Measurements from ENCODE around the gene TEDC2.
"Not testable (repeated sequence)": the region's sequence is repeated elsewhere in the genome, so short reads cannot be mapped to it uniquely, and the experiment has no call there.

Gene TEDC2

GRCh38 chr16:2439598-2439997, 20.3 kb upstream of the TEDC2 start:
- no peak for DNase-seq

DNA sequence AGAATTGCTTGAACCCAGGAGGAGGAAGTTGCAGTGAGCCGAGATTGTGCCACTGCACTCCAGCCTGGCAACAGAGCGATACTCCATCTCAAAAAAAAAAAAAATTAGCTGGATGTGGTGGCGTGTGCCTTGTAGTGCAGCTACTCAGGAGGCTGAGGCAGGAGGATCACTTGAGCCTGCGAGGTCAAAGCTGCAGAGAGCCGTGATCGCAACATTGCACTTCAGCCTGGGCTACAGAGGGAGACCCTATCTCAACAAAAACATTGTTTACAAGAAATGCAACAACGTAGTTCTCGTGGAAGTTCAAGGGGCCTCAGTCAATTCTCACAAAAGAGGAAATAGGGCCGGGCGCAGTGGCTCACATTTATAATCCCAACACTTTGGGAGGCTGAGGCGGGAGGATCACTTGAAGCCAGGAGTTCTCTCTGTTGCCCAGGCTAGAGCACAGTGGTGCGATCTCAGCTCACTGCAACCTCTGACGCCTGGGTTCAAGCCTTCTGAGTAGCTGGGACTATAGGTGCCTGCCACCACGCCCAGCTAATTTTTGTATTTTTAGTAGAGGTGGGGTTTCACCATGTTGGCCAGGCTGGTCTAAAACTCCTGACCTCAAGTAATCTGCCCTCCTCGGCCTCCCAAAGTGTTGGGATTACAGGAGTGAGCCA, 18.6 kb upstream of the TEDC2 start:
- not testable (repeated sequence) for DNase-seq

DNA sequence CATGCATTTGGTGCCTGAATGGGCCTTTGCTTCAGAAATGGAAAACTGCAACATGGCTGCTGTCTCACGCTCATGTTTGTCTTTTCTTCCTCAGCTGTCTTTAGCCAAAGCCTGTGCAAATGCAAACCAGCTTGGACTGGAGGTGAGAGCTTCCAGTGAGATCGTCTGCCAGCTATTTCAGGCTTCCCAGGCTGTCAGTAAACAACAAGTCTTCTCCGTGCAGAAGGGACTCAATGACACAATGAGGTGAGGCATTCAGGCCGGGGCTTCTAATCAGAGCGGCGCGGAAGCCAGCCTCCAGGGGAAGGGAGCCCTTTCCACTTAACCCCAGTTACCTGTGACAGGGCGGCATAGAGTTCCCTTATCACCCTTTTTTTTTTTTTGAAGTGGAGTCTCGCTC, 16.4 kb upstream of the TEDC2 start:
- no peak for DNase-seq

DNA sequence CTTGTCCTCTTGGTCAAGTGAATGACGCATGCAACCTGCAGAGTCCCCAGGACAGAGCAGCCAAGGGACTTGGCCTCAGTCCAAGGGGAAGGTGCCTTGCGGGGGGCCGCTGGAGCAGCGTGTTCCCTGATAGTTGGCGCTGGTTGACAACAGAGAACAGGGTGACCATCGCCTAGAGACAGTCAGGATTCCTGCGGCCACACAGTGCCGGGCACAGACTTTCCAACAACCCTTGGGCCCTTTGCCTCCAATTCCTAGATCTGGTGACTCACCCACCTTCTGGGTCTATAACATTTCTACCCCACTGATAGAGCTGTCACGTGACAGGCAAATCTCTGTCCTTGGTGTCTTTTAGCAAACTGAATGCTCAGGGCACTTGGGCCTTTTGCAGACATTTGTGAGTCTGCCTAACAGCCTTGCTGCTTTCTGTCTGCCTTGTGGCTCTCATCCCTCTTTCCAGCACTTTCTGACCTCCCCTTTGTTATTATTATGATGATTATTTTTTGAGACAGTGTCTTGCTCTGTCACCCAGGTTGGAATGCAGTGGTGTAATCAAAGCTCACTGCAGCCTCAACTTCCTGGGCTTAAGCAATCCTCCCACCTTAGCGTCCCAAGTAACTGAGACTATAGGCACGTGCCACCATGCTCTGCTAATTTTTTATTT, 11.9 kb upstream of the TEDC2 start:
- no peak for DNase-seq

DNA sequence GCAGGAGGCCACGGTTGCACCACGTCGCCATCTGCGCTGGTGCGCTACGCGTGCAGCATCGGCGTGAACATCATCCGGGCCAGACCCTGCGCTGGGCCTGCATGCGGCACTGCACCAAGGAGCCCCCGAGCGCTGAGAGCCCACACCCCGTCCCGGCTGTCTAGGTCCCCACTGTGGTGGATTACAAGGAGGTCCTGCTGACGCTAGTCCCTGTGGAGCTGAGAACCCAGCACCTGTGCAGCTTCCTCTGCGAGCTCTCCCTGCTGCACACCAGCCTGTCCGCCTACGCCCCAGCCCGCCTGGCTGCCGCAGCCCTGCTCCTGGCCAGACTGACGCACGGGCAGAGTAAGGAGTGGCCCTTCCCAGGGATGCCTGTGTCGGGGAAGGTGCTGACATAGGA, 10.8 kb upstream of the TEDC2 start:
- no peak for DNase-seq

- no peak for DNase-seq
These were observed 9.4 kb upstream of the TEDC2 start for GRCh38 chr16:2450535-2450934.

DNA sequence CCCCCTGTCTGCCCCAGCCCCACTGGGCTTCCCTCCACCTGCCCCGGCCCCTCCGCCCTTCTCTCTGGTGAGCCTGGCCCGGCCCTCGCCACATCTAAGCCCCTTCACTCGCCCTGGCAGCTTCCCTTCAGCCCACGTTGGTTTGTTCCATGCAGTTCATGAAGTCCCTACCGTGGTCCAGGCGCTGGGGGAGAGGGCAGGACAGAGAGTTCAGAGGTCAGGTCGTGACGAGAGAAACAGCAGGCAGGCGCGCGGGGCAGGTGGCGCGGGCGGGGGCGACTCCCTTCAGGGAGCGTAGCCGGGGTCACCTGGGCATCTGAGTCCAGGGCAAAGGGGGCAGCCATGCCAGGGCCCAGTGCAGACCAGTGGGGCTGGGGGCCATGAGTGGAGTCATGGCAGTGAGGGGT, 8.9 kb upstream of the TEDC2 start:
- no peak for DNase-seq

- DNase-seq: no peak
These were observed 8.0 kb upstream of the TEDC2 start for GRCh38 chr16:2451851-2452320.

DNA sequence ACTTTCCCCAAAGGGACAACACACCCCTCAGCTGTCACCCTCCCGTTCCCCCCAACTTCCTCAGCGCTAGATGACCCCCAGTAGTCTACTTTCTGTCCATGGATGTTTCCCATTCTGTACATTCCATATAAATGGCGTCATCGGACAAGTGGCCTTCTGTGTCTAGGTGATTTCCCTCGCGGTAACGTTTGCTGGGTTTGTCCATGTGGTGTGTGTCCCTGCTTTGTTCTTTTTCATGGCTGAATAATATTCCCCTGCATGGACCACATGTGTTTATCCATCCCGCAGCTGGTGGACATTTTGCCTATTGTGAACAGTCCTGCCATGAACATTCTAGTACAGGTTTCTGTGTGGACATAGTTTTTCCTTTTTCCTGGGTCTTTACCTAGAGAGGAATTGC, 7.3 kb upstream of the TEDC2 start:
- no peak for DNase-seq

DNA sequence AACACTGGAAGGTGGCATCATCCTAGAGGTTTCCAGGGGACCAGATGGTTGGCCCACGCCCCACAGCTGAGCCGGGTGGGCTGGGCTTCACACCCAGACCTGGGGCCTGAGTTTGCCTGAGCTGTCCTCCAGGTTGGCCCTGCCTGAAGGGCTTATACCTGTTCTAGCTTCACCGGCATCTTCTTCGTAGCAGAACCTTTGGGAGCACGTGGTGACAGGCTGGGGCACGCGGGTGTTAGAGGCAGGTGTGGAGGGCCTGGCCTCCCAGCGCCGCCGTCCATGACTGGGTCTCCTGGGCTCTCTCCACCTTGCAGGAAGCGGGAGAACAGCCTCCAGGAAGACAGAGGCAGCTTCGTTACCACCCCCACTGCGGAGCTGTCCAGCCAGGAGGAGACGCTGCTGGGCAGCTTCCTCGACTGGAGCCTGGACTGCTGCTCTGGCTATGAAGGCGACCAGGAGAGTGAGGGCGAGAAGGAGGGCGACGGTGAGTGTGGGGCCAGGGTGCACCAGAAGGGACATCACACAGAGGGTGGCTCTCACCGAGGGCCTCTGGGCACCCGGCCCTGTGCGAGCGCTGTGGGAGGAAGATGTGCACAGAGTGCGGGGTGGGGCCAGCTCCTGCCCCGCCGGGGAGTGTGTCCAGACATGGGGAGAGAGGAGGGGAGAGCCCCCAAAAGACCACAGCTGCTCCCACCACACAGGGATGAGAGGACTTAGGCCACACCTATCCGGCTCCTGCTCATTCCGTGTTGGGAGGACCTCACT, 4.6 kb upstream of the TEDC2 start:
- no peak for DNase-seq

GRCh38 chr16:2456551-2457153, 3.3 kb upstream of the TEDC2 start:
- DNase-seq: no peak

GRCh38 chr16:2457267-2457666, 2.6 kb upstream of the TEDC2 start:
- no peak for DNase-seq

DNA sequence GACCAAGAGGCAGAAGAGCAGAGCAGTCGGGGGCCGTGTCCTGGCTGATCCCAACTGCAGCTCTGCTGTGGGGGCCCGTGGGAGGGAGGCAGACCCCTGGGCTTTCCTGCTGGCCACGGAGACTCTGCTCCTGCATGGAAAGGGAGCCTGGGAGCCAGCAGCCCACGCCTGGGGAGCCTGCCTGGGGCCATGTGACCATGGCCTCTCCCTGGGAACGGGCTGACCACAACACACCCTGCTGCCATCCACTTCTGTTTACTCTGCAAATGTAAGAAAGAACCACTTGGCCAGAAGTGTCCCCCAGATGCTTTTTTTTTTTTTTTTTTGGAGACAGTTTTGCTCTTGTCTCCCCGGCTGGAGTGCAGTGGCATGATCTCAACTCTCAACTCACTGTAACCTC, 2.0 kb upstream of the TEDC2 start:
- DNase-seq: no peak

DNA sequence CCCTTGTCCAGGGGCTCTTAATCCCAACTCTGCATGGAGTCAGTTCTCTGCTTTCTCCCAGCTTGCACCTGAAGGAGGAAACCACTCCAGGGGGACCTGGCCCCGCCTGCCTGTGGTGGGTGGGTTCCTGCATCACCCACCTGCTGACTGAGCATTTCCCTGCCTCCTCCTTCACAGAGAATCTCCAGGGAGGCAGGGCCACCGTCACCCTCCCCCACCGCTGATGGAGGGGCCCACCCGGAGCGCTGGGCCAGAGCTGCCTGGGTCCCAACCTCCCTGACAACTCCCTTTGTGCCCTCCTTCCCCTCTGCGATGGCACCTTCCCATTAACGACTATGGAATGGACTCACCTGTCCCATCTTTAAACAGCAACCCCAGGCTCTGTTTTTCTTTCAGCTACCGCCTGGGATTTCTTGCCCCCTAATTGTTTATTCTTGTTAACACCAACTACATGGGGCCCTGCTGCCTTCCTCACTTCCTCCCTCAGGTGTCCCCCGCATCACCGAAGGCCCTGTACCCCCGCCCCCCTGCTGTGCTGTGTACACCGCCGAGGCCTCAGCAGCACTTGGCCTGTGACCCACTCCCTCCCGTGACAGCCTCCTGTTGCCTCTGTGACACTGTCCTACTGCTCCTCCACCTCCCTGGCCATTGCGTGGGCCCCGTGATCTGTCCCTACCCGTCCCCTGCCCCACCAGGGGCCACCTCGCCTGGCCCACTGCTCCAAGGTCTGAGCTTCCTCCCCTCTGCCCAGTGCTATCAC, 842 bp upstream of the TEDC2 start:
- no peak for DNase-seq

GRCh38 chr16:2460391-2460713, 443 bp downstream of the TEDC2 start:
- no peak for DNase-seq

DNA sequence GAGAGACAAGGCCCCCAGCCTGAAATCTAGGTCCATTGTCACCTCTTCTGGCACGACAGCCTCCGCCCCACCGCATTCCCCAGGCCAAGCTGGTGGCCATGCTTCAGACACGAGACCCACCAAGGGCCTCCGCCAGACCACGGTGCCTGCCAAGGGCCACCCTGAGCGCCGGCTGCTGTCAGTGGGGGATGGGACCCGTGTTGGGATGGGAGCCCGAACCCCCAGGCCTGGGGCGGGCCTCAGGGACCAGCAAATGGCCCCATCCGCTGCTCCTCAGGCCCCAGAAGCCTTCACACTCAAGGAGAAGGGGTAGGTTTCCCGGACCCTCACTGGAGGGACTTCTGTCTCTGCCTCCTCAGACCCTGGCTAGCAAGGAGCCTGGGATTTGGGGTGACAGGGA, 1.0 kb downstream of the TEDC2 start:
- DNase-seq: no peak

DNA sequence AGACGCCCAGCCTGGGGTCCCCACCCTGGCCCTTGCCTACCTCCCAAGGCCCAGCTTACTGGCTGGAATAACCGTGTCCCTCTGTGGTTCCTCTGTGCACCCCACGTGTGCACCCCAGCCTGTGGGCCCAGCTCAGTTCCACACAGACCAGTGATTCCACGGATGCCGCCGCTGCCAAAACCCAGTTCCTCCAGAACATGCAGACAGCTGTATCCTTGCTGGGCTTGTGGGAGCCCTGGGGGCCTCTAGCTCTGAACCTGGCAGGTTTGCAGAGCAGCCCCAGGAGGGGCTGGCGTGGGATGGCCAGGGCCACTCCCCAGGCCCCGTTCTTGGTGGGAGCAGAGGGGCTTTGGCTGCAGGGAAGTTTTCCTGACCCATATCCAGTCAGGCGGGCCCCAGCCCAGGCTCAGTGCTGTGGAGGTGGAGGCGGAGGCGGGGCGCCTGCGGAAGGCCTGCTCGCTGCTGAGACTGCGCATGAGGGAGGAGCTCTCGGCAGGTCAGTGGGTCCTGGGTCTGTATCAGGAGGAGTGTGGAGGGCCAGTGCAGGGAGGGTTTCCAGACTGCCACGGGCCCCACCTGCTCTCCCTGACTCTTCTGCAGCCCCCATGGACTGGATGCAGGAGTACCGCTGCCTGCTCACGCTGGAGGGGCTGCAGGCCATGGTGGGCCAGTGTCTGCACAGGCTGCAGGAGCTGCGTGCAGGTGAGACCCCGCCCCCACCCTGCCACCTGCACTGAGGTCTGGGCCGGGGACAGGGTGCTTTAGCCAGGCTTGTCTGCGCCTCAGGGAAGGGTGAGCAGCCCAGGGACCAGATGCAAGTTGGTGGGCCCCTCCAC, 2.3 kb downstream of the TEDC2 start:
- no peak for DNase-seq

- no peak for DNase-seq
These were observed 4.4 kb downstream of the TEDC2 start for GRCh38 chr16:2464333-2464732.

DNA sequence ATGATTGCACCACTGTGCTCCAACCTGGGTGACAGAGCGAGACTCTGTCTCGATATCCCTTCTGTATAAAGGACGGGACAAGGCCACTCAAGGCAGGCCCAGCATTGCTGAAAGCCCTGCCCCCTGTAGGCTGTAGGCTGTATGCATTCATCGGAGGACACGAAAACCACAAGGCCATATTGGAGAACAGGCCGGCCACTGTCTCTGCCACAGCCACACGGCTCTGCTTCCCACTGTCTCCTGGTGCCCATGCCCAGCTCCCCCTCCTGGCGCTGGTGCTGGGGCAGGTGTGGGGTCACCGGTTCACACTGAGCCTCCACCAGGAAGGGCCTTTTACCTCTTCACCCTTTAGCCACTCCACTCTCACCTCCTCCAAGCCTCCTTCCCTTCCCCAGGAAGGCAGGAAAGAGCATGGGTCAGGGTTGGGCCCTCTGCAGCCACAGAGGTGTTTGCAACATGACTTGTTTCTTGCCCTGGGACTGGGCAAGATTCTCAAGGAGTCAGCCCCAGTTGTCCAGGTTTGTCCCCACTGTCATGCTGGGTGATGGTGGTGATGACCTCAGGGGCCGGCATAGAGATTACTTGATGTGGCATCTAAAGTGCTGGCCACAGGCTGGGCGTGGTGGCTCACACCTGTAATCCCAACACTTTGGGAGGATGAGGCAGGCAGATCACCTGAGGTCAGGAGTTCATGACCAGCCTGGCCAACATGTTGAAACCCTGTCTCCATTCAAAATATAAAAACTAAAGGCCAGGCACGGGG, 5.9 kb downstream of the TEDC2 start:
- DNase-seq: no peak

DNA sequence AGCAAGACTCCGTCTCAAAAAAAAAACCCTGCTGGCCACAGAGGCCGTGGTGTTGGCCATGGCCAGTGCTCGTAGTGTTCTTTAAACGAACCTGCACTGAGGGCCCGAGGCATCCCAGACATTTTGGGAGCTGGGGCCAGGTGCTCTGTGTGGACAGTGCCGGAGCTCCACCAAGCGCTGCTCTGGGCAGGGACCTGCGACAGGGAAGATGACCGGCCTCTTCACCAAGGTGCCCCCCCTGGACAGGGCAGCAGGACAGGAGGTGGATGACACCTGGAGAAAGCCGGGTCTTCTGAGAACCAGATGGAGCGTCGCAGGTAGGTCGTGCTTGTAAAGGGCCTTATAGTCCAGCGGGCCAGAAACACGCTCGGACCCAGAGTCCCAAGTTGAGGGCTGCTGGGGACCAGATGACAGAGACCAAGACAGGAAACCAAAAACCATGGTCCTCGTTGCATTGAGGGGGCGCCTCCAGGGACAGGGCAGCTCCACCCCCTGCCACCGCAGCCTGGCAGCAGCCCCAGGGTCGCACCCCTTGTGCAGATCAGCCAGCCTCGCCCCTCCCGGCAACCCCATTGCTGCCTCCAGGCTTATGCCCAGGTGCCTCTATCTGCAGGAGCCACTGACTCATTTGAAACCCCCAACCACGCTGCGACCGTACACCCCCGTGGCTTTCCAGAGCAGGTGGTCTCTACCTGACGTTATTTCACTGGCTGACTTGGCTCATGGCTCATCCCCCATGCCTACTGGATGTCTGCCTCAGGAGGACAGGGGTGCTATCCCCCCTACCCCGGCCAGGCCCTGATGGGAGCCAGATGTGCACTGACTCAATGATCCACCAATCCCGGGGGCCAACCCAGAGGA, 7.0 kb downstream of the TEDC2 start:
- DNase-seq: no peak

All from CD4-positive, alpha-beta T cell treated with Interferon alpha-2 for 1 hour (primary cell).